Astrocyte (in vitro differentiated cells and primary cell): ENCODE measurements around the gene PDE8A. TPM values are rescaled to one million over a fixed set of nuclear protein-coding genes. Genes with fewer than 3 reads are reported as not detected.

Experiments used
- DNase-seq: peaks from one replicate; pipeline ENCODE4 v3.0.0-alpha.2; 2010; ENCODE audit warnings: low read depth
- FAIRE-seq: peaks from 2 replicates; lab custom pipeline; 2011; peaks lifted over from hg19 to GRCh38; lab: Jason Lieb, UNC
- H2AFZ ChIP-seq: 2 replicates; pipeline ENCODE4 v1.6.0; 2012; ENCODE audit warnings: low read depth, low read length, inconsistent platforms
- H3K27ac ChIP-seq: 2 replicates; pipeline ENCODE4 v1.5.1; 2011; ENCODE audit warnings: low read depth, low read length, inconsistent platforms
- H3K27me3 ChIP-seq: 2 replicates; pipeline ENCODE4 v1.6.0; 2011; ENCODE audit warnings: low read length, inconsistent platforms; ENCODE audit not compliant: insufficient read depth
- H3K36me3 ChIP-seq: 2 replicates; pipeline ENCODE4 v1.5.1; 2011; ENCODE audit warnings: low read length, inconsistent platforms; ENCODE audit not compliant: insufficient read depth
- H3K4me1 ChIP-seq: 2 replicates; pipeline ENCODE4 v1.5.1; 2011; ENCODE audit warnings: low read length, inconsistent platforms; ENCODE audit not compliant: insufficient read depth
- H3K4me2 ChIP-seq: 2 replicates; pipeline ENCODE4 v1.6.0; 2012; ENCODE audit warnings: low read length, inconsistent platforms
- H3K4me3 ChIP-seq: 2 replicates; pipeline ENCODE4 v1.5.1; 2011; ENCODE audit warnings: low read depth, mild to moderate bottlenecking, low read length, inconsistent platforms; ENCODE audit not compliant: insufficient read depth
- H3K79me2 ChIP-seq: 2 replicates; pipeline ENCODE4 v1.6.0; 2012; ENCODE audit warnings: mild to moderate bottlenecking, low read length, inconsistent platforms; ENCODE audit not compliant: insufficient read depth
- H3K9ac ChIP-seq: 2 replicates; pipeline ENCODE4 v1.6.0; 2012; ENCODE audit warnings: mild to moderate bottlenecking, low read length, inconsistent platforms
- H3K9me3 ChIP-seq: 2 replicates; pipeline ENCODE4 v1.5.1; 2012; ENCODE audit warnings: low read depth, mild to moderate bottlenecking, low read length, inconsistent platforms; ENCODE audit not compliant: insufficient read depth
- H4K20me1 ChIP-seq: 2 replicates; pipeline ENCODE4 v1.6.0; 2012; ENCODE audit warnings: low read length, inconsistent platforms; ENCODE audit not compliant: insufficient read depth
- H3K27ac Mint-ChIP-seq: one replicate; pipeline ENCODE4 v1.8.0; 2021; ENCODE audit warnings: mild to moderate bottlenecking, mixed read lengths; ENCODE audit not compliant: unreplicated experiment
- H3K27me3 Mint-ChIP-seq: one replicate; pipeline ENCODE4 v1.8.0; 2021; ENCODE audit warnings: low read depth, mixed read lengths; ENCODE audit not compliant: unreplicated experiment
- H3K36me3 Mint-ChIP-seq: one replicate; pipeline ENCODE4 v1.8.0; 2021; ENCODE audit warnings: low read depth, mixed read lengths; ENCODE audit not compliant: unreplicated experiment
- H3K4me1 Mint-ChIP-seq: one replicate; pipeline ENCODE4 v1.8.0; 2021; ENCODE audit warnings: low read depth, mixed read lengths; ENCODE audit not compliant: unreplicated experiment
- H3K4me3 Mint-ChIP-seq: one replicate; pipeline ENCODE4 v1.8.0; 2021; ENCODE audit warnings: mild to moderate bottlenecking, moderate library complexity, mixed read lengths; ENCODE audit not compliant: unreplicated experiment
- H3K9me3 Mint-ChIP-seq: one replicate; pipeline ENCODE4 v1.8.0; 2021; ENCODE audit warnings: mild to moderate bottlenecking, mixed read lengths; ENCODE audit not compliant: unreplicated experiment
- EZH2 ChIP-seq: IDR thresholded peaks from 2 replicates; pipeline ENCODE4 v1.6.1; 2012; ENCODE audit warnings: mild to moderate bottlenecking, low read length, inconsistent platforms; ENCODE audit not compliant: insufficient read depth
- total RNA-seq: library from RNA; stranded (reverse); gene quantifications from 2 replicates; pipeline ENCODE4 v1.2.1, GENCODE V29; 2021
- TF ChIP-seq, protein P1 (sequence below): IDR thresholded peaks from 2 replicates; pipeline ENCODE4 v1.5.1; 2011; ENCODE audit warnings: low read depth, mild to moderate bottlenecking, inconsistent platforms, low read length, moderate library complexity; ENCODE audit not compliant: insufficient read depth

The PDE8A gene
- total RNA-seq, 1 donor from 2014 or later = 18.0 TPM

DNA sequence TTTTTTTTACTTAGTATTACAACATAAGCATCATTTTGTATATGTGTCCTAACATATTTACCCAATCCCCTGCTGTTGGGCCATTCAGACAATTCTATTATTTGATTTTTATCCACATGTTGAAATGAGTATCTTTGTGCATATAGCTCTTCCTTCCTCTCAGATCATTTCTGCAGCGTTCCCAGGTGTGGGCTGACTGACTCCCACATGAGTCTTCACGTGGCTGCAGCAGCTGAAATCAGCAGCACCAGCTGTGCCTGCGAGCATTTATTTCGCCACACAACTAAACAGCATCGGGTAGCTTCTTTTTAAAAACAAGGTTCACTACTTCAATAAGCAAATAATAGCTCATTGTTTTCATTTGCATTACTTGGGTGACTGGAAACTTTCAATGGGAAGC is 44.5 kb upstream of the PDE8A start:
- Mint-ChIP-seq H3K27ac (no peak overlapping the region), H3K9me3 (no peaks in the 10 kb centered on the region), H3K36me3 (no peaks in the 10 kb centered on the region), H3K4me1 (no peaks in the 10 kb centered on the region), H3K27me3 (peaks cover 1% of the 10 kb centered on the region), H3K4me3 (no peak overlapping the region)
- Histone ChIP-seq H3K79me2 (no peaks in the 10 kb centered on the region), H3K4me1 (no peaks in the 10 kb centered on the region), H4K20me1 (no peaks in the 10 kb centered on the region), H3K9me3 (no peaks in the 10 kb centered on the region), H3K9ac (no peak overlapping the region), H2AFZ (no peak overlapping the region), H3K4me3 (no peak overlapping the region), H3K4me2 (no peak overlapping the region), H3K27ac (no peak overlapping the region), H3K27me3 (no peaks in the 10 kb centered on the region), H3K36me3 (no peaks in the 10 kb centered on the region)
- no peak for TF ChIP-seq EZH2
- FAIRE-seq (no peak), DNase-seq (no peak)

DNA sequence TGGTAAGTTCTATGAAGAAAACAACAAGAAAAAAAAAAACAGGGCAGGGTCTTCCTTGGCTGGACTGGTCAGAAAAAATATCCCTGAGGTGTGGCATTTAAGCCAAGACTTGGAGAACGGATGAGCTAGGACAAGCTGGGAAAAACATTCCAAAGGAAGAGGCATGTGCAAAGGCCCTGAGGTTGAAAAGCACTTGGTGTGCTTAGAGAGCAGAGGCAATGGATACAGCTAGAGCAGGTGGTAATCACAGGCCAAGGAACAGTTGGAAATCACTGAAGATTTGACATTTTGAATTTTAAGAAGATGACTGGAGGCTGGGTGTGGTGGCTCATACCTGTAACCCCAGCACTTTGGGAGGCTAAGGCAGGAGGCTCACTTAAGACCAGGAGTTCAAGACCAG is 42.9 kb upstream of the PDE8A start:
- H3K27me3 Mint-ChIP-seq = peaks cover 1% of the 10 kb centered on the region
- no peaks in the 10 kb centered on the region for H3K79me2 ChIP-seq
- H2AFZ ChIP-seq = no peak overlapping the region
- no peaks in the 10 kb centered on the region for H3K4me1 ChIP-seq
- no peak overlapping the region for H3K4me3 ChIP-seq
- H4K20me1 ChIP-seq = no peaks in the 10 kb centered on the region
- no peaks in the 10 kb centered on the region for H3K9me3 ChIP-seq
- H3K27ac Mint-ChIP-seq = no peak overlapping the region
- H3K4me1 Mint-ChIP-seq = no peaks in the 10 kb centered on the region
- no peaks in the 10 kb centered on the region for H3K9me3 Mint-ChIP-seq
- no peak for FAIRE-seq
- H3K36me3 ChIP-seq = no peaks in the 10 kb centered on the region
- no peak overlapping the region for H3K27ac ChIP-seq
- no peaks in the 10 kb centered on the region for H3K36me3 Mint-ChIP-seq
- DNase-seq = no peak
- no peak overlapping the region for H3K4me2 ChIP-seq
- no peak overlapping the region for H3K4me3 Mint-ChIP-seq
- TF ChIP-seq EZH2 = no peak
- TF ChIP-seq, protein P1, sequence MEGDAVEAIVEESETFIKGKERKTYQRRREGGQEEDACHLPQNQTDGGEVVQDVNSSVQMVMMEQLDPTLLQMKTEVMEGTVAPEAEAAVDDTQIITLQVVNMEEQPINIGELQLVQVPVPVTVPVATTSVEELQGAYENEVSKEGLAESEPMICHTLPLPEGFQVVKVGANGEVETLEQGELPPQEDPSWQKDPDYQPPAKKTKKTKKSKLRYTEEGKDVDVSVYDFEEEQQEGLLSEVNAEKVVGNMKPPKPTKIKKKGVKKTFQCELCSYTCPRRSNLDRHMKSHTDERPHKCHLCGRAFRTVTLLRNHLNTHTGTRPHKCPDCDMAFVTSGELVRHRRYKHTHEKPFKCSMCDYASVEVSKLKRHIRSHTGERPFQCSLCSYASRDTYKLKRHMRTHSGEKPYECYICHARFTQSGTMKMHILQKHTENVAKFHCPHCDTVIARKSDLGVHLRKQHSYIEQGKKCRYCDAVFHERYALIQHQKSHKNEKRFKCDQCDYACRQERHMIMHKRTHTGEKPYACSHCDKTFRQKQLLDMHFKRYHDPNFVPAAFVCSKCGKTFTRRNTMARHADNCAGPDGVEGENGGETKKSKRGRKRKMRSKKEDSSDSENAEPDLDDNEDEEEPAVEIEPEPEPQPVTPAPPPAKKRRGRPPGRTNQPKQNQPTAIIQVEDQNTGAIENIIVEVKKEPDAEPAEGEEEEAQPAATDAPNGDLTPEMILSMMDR = no peak
- H3K27me3 ChIP-seq = no peaks in the 10 kb centered on the region
- H3K9ac ChIP-seq = no peak overlapping the region

DNA sequence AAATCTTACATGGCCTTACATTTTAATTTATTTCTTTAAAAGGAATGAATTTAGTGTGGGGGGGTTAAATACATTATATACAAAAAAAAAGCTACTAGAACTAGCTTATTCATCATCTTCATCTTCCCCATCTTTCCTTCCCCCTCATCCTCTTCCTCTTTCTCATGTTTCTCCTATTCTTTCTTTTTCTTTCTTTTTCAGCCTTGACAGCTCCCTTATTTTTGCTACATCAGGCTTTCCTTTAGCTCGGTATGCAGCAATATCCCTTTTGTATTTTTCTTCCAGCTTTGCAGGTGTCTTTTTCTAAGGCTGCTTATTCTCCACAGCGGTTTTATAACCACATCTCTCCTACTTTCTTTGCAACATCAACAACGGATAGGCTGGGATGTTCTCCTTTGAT is 41.3 kb upstream of the PDE8A start:
- H3K4me3 Mint-ChIP-seq = no peak overlapping the region
- no peaks in the 10 kb centered on the region for H4K20me1 ChIP-seq
- no peaks in the 10 kb centered on the region for H3K36me3 Mint-ChIP-seq
- H2AFZ ChIP-seq = no peak overlapping the region
- no peaks in the 10 kb centered on the region for H3K9me3 Mint-ChIP-seq
- H3K4me2 ChIP-seq = no peak overlapping the region
- FAIRE-seq (no peak), DNase-seq (no peak)
- no peaks in the 10 kb centered on the region for H3K79me2 ChIP-seq
- H3K36me3 ChIP-seq = no peaks in the 10 kb centered on the region
- no peaks in the 10 kb centered on the region for H3K27me3 ChIP-seq
- H3K27ac Mint-ChIP-seq = no peak overlapping the region
- H3K9ac ChIP-seq = no peak overlapping the region
- H3K9me3 ChIP-seq = no peaks in the 10 kb centered on the region
- peaks cover 4% of the 10 kb centered on the region for H3K27me3 Mint-ChIP-seq
- H3K4me3 ChIP-seq = no peak overlapping the region
- TF ChIP-seq, protein P1 = no peak
- no peak for TF ChIP-seq EZH2
- no peaks in the 10 kb centered on the region for H3K4me1 Mint-ChIP-seq
- H3K4me1 ChIP-seq = no peaks in the 10 kb centered on the region
- H3K27ac ChIP-seq = no peak overlapping the region
